GM19193 (cell line): Measurements from ENCODE around the gene GOLGA6C.
"Not testable (repeated sequence)": the region's sequence is repeated elsewhere in the genome, so short reads cannot be mapped to it uniquely, and the experiment has no call there.

Source experiments
- POLR2A ChIP-seq: IDR thresholded peaks from 4 replicates; pipeline ENCODE4 v1.6.1; 2011; ENCODE audit not compliant: insufficient read depth, insufficient read length; ENCODE audit errors: extremely low read depth

The GOLGA6C gene

GRCh38 chr15:75235760-75236729 lies 22.1 kb upstream of the GOLGA6C start:
- TF ChIP-seq POLR2A, result no peak

GRCh38 chr15:75237316-75237982 lies 20.7 kb upstream of the GOLGA6C start:
- no peak for TF ChIP-seq POLR2A

- no peak for TF ChIP-seq POLR2A
Measured at GRCh38 chr15:75238150-75238549, 20.0 kb upstream of the GOLGA6C start.

- TF ChIP-seq POLR2A, result no peak
Measured at GRCh38 chr15:75249726-75250125, 8.4 kb upstream of the GOLGA6C start.

- not testable (repeated sequence) for TF ChIP-seq POLR2A
Measured at GRCh38 chr15:75282572-75282971, 24.4 kb downstream of the GOLGA6C start, which contains the start of gene GOLGA6D. GOLGA6D (plus strand) TSS chr15:75282835; CDS start chr15:75282876, 41 bp downstream.

- no peak for TF ChIP-seq POLR2A
Measured at GRCh38 chr15:75302318-75302717, 44.2 kb downstream of the GOLGA6C start.

GRCh38 chr15:75306188-75306587 lies 48.1 kb downstream of the GOLGA6C start:
- TF ChIP-seq POLR2A, result no peak

- TF ChIP-seq POLR2A, result no peak
Measured at GRCh38 chr15:75307778-75308390, 49.8 kb downstream of the GOLGA6C start.

- no peak for TF ChIP-seq POLR2A
Measured at GRCh38 chr15:75309711-75310110, 51.6 kb downstream of the GOLGA6C start.

- no peak for TF ChIP-seq POLR2A
Measured at GRCh38 chr15:75313116-75313845, 55.1 kb downstream of the GOLGA6C start.

GRCh38 chr15:75314552-75315290 lies 56.6 kb downstream of the GOLGA6C start:
- TF ChIP-seq POLR2A, result no peak
